SK-N-SH treated with all-trans-retinoic acid at 6 μM for 48 hours (cell line): ENCODE measurements around the gene PACSIN2.

Source experiments
- ATAC-seq: fragments of 200-7000 bp; cut with Tn5 transposase; 3 replicates; pipeline ENCODE4 v1.9.1; 2020; ENCODE audit warnings: mild to moderate bottlenecking, moderate library complexity
- ARNTL ChIP-seq: fragments of 450-650 bp; formaldehyde crosslinking; IDR thresholded peaks from 2 replicates; pipeline ENCODE4 v1.5.0; 2020; ENCODE audit warnings: low read depth, mild to moderate bottlenecking, moderate library complexity, borderline replicate concordance
- BACH2 ChIP-seq: fragments of 250-450 bp; sonication (Bioruptor Pico); IDR thresholded peaks from 2 replicates; pipeline ENCODE4 v1.9.0; 2021; ENCODE audit warnings: mild to moderate bottlenecking, borderline replicate concordance
- CREB5 ChIP-seq: fragments of 250-450 bp; sonication (Bioruptor Pico); IDR thresholded peaks from 2 replicates; pipeline ENCODE4 v1.5.1; 2020; ENCODE audit warnings: low read depth, mild to moderate bottlenecking, moderate library complexity
- CSDC2 ChIP-seq: fragments of 250-450 bp; sonication (Bioruptor Pico); IDR thresholded peaks from 2 replicates; pipeline ENCODE4 v1.5.0; 2020; ENCODE audit warnings: mild to moderate bottlenecking, moderate library complexity
- ESRRG ChIP-seq: fragments of 250-450 bp; sonication (Bioruptor Pico); IDR thresholded peaks from 2 replicates; pipeline ENCODE4 v1.6.1; 2021; ENCODE audit warnings: mild to moderate bottlenecking
- GLIS3 ChIP-seq: fragments of 250-450 bp; sonication (Bioruptor Pico); IDR thresholded peaks from 2 replicates; pipeline ENCODE4 v1.5.0; 2020; ENCODE audit warnings: mild to moderate bottlenecking, moderate library complexity
- OSR1 ChIP-seq: fragments of 250-450 bp; sonication (Bioruptor Pico); IDR thresholded peaks from 2 replicates; pipeline ENCODE4 v1.8.0; 2022; ENCODE audit warnings: moderate library complexity, mild to moderate bottlenecking, inconsistent platforms
- POU6F1 ChIP-seq: fragments of 250-450 bp; sonication (Bioruptor Pico); IDR thresholded peaks from 2 replicates; pipeline ENCODE4 v1.8.0; 2021; ENCODE audit warnings: low read depth, mild to moderate bottlenecking, moderate library complexity, borderline replicate concordance
- PPARA ChIP-seq: fragments of 250-450 bp; sonication (Bioruptor Pico); IDR thresholded peaks from 2 replicates; pipeline ENCODE4 v1.5.0; 2020; ENCODE audit warnings: mild to moderate bottlenecking, borderline replicate concordance
- RARB ChIP-seq: fragments of 250-450 bp; sonication (Bioruptor Pico); IDR thresholded peaks from 2 replicates; pipeline ENCODE4 v1.8.0; 2021; ENCODE audit warnings: mild to moderate bottlenecking, moderate library complexity
- TCF4 ChIP-seq: fragments of 250-450 bp; sonication (Bioruptor Pico); IDR thresholded peaks from 2 replicates; pipeline ENCODE4 v1.8.0; 2021; ENCODE audit warnings: mild to moderate bottlenecking, moderate library complexity, borderline replicate concordance
- TOX ChIP-seq: fragments of 250-450 bp; sonication (Bioruptor Pico); IDR thresholded peaks from 2 replicates; pipeline ENCODE4 v1.8.0; 2021; ENCODE audit warnings: mild to moderate bottlenecking, moderate library complexity, borderline replicate concordance
- ZC3H10 ChIP-seq: fragments of 250-450 bp; sonication (Bioruptor Pico); IDR thresholded peaks from 2 replicates; pipeline ENCODE4 v1.5.1; 2021; ENCODE audit warnings: mild to moderate bottlenecking, moderate library complexity
- ZFP3 ChIP-seq: fragments of 250-450 bp; sonication (Bioruptor Pico); IDR thresholded peaks from 2 replicates; pipeline ENCODE4 v1.5.0; 2020; ENCODE audit warnings: mild to moderate bottlenecking, moderate library complexity
- ZFP30 ChIP-seq: fragments of 450-650 bp; formaldehyde crosslinking; IDR thresholded peaks from 2 replicates; pipeline ENCODE4 v1.5.0; 2022; ENCODE audit warnings: mild to moderate bottlenecking, moderate library complexity
- ZNF565 ChIP-seq: fragments of 450-650 bp; formaldehyde crosslinking; conservative IDR thresholded peaks from 2 replicates; pipeline ENCODE4 v1.5.0; 2020; ENCODE audit warnings: low read depth, mild to moderate bottlenecking, moderate library complexity
- ZNF70 ChIP-seq: fragments of 450-650 bp; formaldehyde crosslinking; IDR thresholded peaks from 2 replicates; pipeline ENCODE4 v1.5.0; 2020; ENCODE audit warnings: mild to moderate bottlenecking, moderate library complexity
- ZNF8 ChIP-seq: fragments of 450-650 bp; formaldehyde crosslinking; IDR thresholded peaks from 2 replicates; pipeline ENCODE4 v1.5.0; 2020; ENCODE audit warnings: mild to moderate bottlenecking, moderate library complexity
- TF ChIP-seq, protein P1 (sequence below): fragments of 250-450 bp; sonication (Bioruptor Pico); IDR thresholded peaks from 2 replicates; pipeline ENCODE4 v1.8.0; 2020; ENCODE audit warnings: mild to moderate bottlenecking, moderate library complexity, borderline replicate concordance
- TF ChIP-seq, protein P2 (sequence below): fragments of 250-450 bp; sonication (Bioruptor Pico); IDR thresholded peaks from 2 replicates; pipeline ENCODE4 v1.5.1; 2021; ENCODE audit warnings: mild to moderate bottlenecking, moderate library complexity
- TF ChIP-seq, protein P3 (sequence below): fragments of 250-450 bp; sonication (Bioruptor Pico); IDR thresholded peaks from 2 replicates; pipeline ENCODE4 v1.5.0; 2020; ENCODE audit warnings: mild to moderate bottlenecking, moderate library complexity

Gene PACSIN2

DNA sequence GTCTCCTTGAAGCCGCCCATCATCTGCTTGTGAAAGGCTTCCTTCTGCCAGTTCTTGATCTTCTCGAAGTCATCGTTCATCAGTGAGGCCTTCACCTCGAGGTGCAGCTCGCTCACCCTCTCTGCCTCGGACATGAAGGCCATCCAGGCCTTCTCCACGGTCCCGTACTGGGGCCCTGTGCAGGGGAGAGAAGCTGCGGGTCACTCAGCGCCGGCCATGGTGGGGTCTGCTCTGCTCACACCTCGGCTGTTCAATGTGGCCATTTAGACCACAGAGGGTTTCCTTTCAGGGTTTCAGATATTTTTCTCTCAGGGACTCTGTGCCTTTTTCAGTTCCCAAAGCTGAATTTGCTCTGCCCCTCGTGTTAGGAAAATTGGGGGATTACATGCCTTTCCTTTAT is 123.9 kb downstream of the PACSIN2 start:
- no peak for ATAC-seq
- TF ChIP-seq, protein P1, sequence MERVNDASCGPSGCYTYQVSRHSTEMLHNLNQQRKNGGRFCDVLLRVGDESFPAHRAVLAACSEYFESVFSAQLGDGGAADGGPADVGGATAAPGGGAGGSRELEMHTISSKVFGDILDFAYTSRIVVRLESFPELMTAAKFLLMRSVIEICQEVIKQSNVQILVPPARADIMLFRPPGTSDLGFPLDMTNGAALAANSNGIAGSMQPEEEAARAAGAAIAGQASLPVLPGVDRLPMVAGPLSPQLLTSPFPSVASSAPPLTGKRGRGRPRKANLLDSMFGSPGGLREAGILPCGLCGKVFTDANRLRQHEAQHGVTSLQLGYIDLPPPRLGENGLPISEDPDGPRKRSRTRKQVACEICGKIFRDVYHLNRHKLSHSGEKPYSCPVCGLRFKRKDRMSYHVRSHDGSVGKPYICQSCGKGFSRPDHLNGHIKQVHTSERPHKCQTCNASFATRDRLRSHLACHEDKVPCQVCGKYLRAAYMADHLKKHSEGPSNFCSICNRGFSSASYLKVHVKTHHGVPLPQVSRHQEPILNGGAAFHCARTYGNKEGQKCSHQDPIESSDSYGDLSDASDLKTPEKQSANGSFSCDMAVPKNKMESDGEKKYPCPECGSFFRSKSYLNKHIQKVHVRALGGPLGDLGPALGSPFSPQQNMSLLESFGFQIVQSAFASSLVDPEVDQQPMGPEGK (CRISPR knock-in tag) = no peak
- TF ChIP-seq, protein P2, sequence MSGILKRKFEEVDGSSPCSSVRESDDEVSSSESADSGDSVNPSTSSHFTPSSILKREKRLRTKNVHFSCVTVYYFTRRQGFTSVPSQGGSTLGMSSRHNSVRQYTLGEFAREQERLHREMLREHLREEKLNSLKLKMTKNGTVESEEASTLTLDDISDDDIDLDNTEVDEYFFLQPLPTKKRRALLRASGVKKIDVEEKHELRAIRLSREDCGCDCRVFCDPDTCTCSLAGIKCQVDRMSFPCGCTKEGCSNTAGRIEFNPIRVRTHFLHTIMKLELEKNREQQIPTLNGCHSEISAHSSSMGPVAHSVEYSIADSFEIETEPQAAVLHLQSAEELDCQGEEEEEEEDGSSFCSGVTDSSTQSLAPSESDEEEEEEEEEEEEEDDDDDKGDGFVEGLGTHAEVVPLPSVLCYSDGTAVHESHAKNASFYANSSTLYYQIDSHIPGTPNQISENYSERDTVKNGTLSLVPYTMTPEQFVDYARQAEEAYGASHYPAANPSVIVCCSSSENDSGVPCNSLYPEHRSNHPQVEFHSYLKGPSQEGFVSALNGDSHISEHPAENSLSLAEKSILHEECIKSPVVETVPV (CRISPR knock-in tag) = no peak
- no peak for TF ChIP-seq PPARA (CRISPR knock-in tag)
- no peak for TF ChIP-seq ARNTL
- TF ChIP-seq GLIS3 (CRISPR knock-in tag) = no peak
- TF ChIP-seq CREB5 (CRISPR knock-in tag) = no peak
- no peak for TF ChIP-seq ZFP30
- TF ChIP-seq TCF4 (CRISPR knock-in tag) = no peak
- no peak for TF ChIP-seq CSDC2 (CRISPR knock-in tag)
- TF ChIP-seq ZFP3 (CRISPR knock-in tag) = no peak
- no peak for TF ChIP-seq TOX (CRISPR knock-in tag)
- no peak for TF ChIP-seq ZC3H10
- TF ChIP-seq, all 23 proteins: peak for 0

GRCh38 chr22:42889304-42889703 is 125.6 kb downstream of the PACSIN2 start:
- ATAC-seq = no peak
- TF ChIP-seq TCF4 (CRISPR knock-in tag) (no peak), CREB5 (CRISPR knock-in tag) (no peak), CSDC2 (CRISPR knock-in tag) (no peak), POU6F1 (CRISPR knock-in tag) (no peak), BACH2 (no peak), ZFP3 (CRISPR knock-in tag) (no peak), ZNF8 (CRISPR knock-in tag) (no peak), ZNF565 (CRISPR knock-in tag) (no peak), RARB (CRISPR knock-in tag) (no peak), TOX (CRISPR knock-in tag) (no peak), ZNF70 (no peak), OSR1 (CRISPR knock-in tag) (no peak), ESRRG (no peak)
- TF ChIP-seq, protein P1 (CRISPR knock-in tag) = no peak
- TF ChIP-seq, protein P3, sequence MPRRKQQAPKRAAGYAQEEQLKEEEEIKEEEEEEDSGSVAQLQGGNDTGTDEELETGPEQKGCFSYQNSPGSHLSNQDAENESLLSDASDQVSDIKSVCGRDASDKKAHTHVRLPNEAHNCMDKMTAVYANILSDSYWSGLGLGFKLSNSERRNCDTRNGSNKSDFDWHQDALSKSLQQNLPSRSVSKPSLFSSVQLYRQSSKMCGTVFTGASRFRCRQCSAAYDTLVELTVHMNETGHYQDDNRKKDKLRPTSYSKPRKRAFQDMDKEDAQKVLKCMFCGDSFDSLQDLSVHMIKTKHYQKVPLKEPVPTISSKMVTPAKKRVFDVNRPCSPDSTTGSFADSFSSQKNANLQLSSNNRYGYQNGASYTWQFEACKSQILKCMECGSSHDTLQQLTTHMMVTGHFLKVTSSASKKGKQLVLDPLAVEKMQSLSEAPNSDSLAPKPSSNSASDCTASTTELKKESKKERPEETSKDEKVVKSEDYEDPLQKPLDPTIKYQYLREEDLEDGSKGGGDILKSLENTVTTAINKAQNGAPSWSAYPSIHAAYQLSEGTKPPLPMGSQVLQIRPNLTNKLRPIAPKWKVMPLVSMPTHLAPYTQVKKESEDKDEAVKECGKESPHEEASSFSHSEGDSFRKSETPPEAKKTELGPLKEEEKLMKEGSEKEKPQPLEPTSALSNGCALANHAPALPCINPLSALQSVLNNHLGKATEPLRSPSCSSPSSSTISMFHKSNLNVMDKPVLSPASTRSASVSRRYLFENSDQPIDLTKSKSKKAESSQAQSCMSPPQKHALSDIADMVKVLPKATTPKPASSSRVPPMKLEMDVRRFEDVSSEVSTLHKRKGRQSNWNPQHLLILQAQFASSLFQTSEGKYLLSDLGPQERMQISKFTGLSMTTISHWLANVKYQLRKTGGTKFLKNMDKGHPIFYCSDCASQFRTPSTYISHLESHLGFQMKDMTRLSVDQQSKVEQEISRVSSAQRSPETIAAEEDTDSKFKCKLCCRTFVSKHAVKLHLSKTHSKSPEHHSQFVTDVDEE (CRISPR knock-in tag) = no peak
